Motor neuron (in vitro differentiated cells): ENCODE measurements around the gene PNMA6F. TPM values are rescaled to one million over a fixed set of nuclear protein-coding genes. Genes with fewer than 3 reads are reported as not detected.
"Not testable (repeated sequence)": the region's sequence is repeated elsewhere in the genome, so short reads cannot be mapped to it uniquely, and the experiment has no call there.

Experiments used
- ATAC-seq, 8 experiments: fragments of 200-7000 bp; cut with Tn5 transposase; replicated peaks in 6 of 8; 2 replicates each; pipeline ENCODE4 v1.8.0; 2021; ENCODE audit warnings: mild to moderate bottlenecking in 8 of 8, moderate library complexity in 8 of 8
- H3K27ac ChIP-seq, 2 donors: fragments of 250-450 bp; sonication (Bioruptor Pico); 2 replicates each; pipeline ENCODE4 v1.9.0; 2021; ENCODE audit warnings: antibody characterized with exemption in 2 of 2, mild to moderate bottlenecking in 2 of 2, moderate library complexity in 1 of 2
- H3K4me1 ChIP-seq, 2 donors: fragments of 250-450 bp; sonication (Bioruptor Pico); replicated peaks in 1 of 2; 2 replicates each; pipeline ENCODE4 v1.6.1; 2021; ENCODE audit warnings: antibody characterized with exemption in 2 of 2, mild to moderate bottlenecking in 2 of 2, moderate library complexity in 1 of 2
- H3K4me3 ChIP-seq, 5 donors: fragments of 250-450 bp; sonication (Bioruptor Pico); 2 replicates each; pipeline ENCODE4 v1.9.0; 2021; ENCODE audit warnings: antibody characterized with exemption in 5 of 5, mild to moderate bottlenecking in 5 of 5, moderate library complexity in 4 of 5
- WGBS, 10 experiments: fragments of 450-650 bp; shearing (Covaris generic); methylation state at CpG; one replicate each; pipeline ENCODE4 v1.0.0; 2022; 5-methylcytosine and 5-hydroxymethylcytosine counted together
- in situ Hi-C, 9 experiments: fragments of 400-800 bp; cut with MboI; loops; one replicate each; pipeline ENCODE4 v1.15.0; 2021; ENCODE audit warnings: low sequenced_read_pairs in 9 of 9, low pct_unique_long_range_greater_than_20kb in 2 of 9; ENCODE audit not compliant: unreplicated experiment in 9 of 9
- total RNA-seq, 8 experiments: library from RNA; unstranded; fragments of 300-600 nt; gene quantifications; 2 replicates each; pipeline versions ENCODE4 v1.2.3 to v1.2.4, GENCODE V29; 2022

The PNMA6F gene
- total RNA-seq, 8 experiments from 2014 or later, result 0.04 to 1.2 (median 0.43) TPM; not detected in 1

GRCh38 chrX:153327561-153327960 lies 6.0 kb upstream of the PNMA6F start:
- no peak overlapping the region for H3K27ac ChIP-seq
- ATAC-seq, result no peak
- in situ Hi-C loops, result no loop called here
- no peaks in the 10 kb centered on the region for H3K4me1 ChIP-seq
- 40 to 100% methylated on average over 1 of the region's 4 CpGs; no CpG with 5 or more reads in 8 of the 10 experiments for WGBS, 10 experiments
- H3K4me3 ChIP-seq, result no peak overlapping the region

GRCh38 chrX:153320555-153321184 lies 897 bp downstream of the PNMA6F start:
- WGBS, 10 experiments, result no CpG with 5 or more reads among the region's 13 CpGs
- in situ Hi-C loops, result no loop called here
- ATAC-seq, result peak in 7 of 8 experiments; percentile 57 to 92 (median 72)
- Histone ChIP-seq H3K27ac (no peak overlapping the region), H3K4me1 (no peaks in the 10 kb centered on the region), H3K4me3 (peak overlapping the region in 2 of 5 donors; percentile 10 to 35)

GRCh38 chrX:153320047-153320443 lies 1.5 kb downstream of the PNMA6F start:
- H3K4me1 ChIP-seq, in situ Hi-C loops, H3K4me3 ChIP-seq, ATAC-seq, H3K27ac ChIP-seq: not testable (repeated sequence)
- 56% methylated on average over 1 of the region's 1 CpG; no CpG with 5 or more reads in 9 of the 10 experiments for WGBS, 10 experiments

- 71 to 83% methylated on average over 3 to 12 of the region's 33 CpGs; no CpG with 5 or more reads in 8 of the 10 experiments for WGBS, 10 experiments
- no peak overlapping the region for H3K27ac ChIP-seq
- no peak for ATAC-seq
Measured at GRCh38 chrX:153319295-153320046, 2.1 kb downstream of the PNMA6F start.

GRCh38 chrX:153318811-153319210 lies 2.8 kb downstream of the PNMA6F start:
- Histone ChIP-seq H3K27ac (no peak overlapping the region), H3K4me3 (no peak overlapping the region), H3K4me1 (no peaks in the 10 kb centered on the region)
- in situ Hi-C loops, result no loop called here
- no peak for ATAC-seq
- WGBS, 10 experiments, result no CpG with 5 or more reads among the region's 7 CpGs

More at GRCh38 chrX:153319295-153320046, 2.1 kb downstream of the PNMA6F start:
- Histone ChIP-seq H3K4me1 (no peaks in the 10 kb centered on the region), H3K4me3 (no peak overlapping the region)
- in situ Hi-C loops, result no loop called here

- ATAC-seq, result no peak
- H3K4me1 ChIP-seq, result no peaks in the 10 kb centered on the region
- no peak overlapping the region for H3K4me3 ChIP-seq
- H3K27ac ChIP-seq, result no peak overlapping the region
- in situ Hi-C loops, result no loop called here
- WGBS, 10 experiments, result 20 to 100% methylated on average over 1 to 2 of the region's 20 CpGs; no CpG with 5 or more reads in 8 of the 10 experiments
Measured at GRCh38 chrX:153317996-153318722, 3.4 kb downstream of the PNMA6F start.

- ATAC-seq, result no peak
- Histone ChIP-seq H3K4me3 (no peak overlapping the region), H3K27ac (no peak overlapping the region), H3K4me1 (no peaks in the 10 kb centered on the region)
- in situ Hi-C loops, result no loop called here
- WGBS, 10 experiments, result no CpG with 5 or more reads among the region's 8 CpGs
Measured at GRCh38 chrX:153317306-153317705, 4.3 kb downstream of the PNMA6F start.

GRCh38 chrX:153312842-153313241 lies 8.7 kb downstream of the PNMA6F start:
- in situ Hi-C loops, result no loop called here
- no CpG with 5 or more reads among the region's 1 CpG for WGBS, 10 experiments
- Histone ChIP-seq H3K27ac (no peak overlapping the region), H3K4me3 (no peak overlapping the region), H3K4me1 (no peaks in the 10 kb centered on the region)
- no peak for ATAC-seq

GRCh38 chrX:153312041-153312440 lies 9.5 kb downstream of the PNMA6F start:
- H3K4me1 ChIP-seq, result no peaks in the 10 kb centered on the region
- in situ Hi-C loops, result no loop called here
- ATAC-seq, result no peak
- WGBS, 10 experiments, result no CpG with 5 or more reads among the region's 5 CpGs
- H3K4me3 ChIP-seq, result no peak overlapping the region
- H3K27ac ChIP-seq, result no peak overlapping the region

GRCh38 chrX:153310901-153311300 lies 10.7 kb downstream of the PNMA6F start:
- no peak overlapping the region for H3K4me3 ChIP-seq
- in situ Hi-C loops, result no loop called here
- H3K27ac ChIP-seq, result no peak overlapping the region
- H3K4me1 ChIP-seq, result no peaks in the 10 kb centered on the region
- no peak for ATAC-seq
- whole genome bisulfite sequencing, 10 experiments, result 40 to 74% (median 61%) methylated on average over 1 to 4 of the region's 9 CpGs; no CpG with 5 or more reads in 6 of the 10 experiments

- no peaks in the 10 kb centered on the region for H3K4me1 ChIP-seq
- ATAC-seq, result peak in 1 of 8 experiments; percentile 54
- WGBS, 10 experiments, result 0 to 80% (median 30%) methylated on average over 1 to 10 of the region's 12 CpGs; no CpG with 5 or more reads in 6 of the 10 experiments
- no peak overlapping the region for H3K4me3 ChIP-seq
- in situ Hi-C loops, result no loop called here
- H3K27ac ChIP-seq, result no peak overlapping the region
Measured at GRCh38 chrX:153307276-153308178, 14.0 kb downstream of the PNMA6F start.

GRCh38 chrX:153306527-153307115 lies 14.9 kb downstream of the PNMA6F start:
- 5 to 60% (median 18%) methylated on average over 2 to 4 of the region's 17 CpGs; no CpG with 5 or more reads in 7 of the 10 experiments for WGBS, 10 experiments
- H3K27ac ChIP-seq, result no peak overlapping the region
- H3K4me1 ChIP-seq, result no peaks in the 10 kb centered on the region
- in situ Hi-C loops, result no loop called here
- peak in 2 of 8 experiments; percentile 16 to 40 for ATAC-seq
- no peak overlapping the region for H3K4me3 ChIP-seq
